Keratinocyte (primary cell): ENCODE data around the gene TAF4B. TPM values are rescaled to one million over a fixed set of nuclear protein-coding genes. Genes with fewer than 3 reads are reported as not detected.

ENCODE experiments used
- DNase-seq: peaks from one replicate; pipeline ENCODE4 v3.0.0-alpha.2; 2011; ENCODE audit warnings: low read depth, missing footprints, low spot score
- FAIRE-seq: peaks from 2 replicates; lab custom pipeline; 2011; peaks lifted over from hg19 to GRCh38; lab: Jason Lieb, UNC
- H2AFZ ChIP-seq: 2 replicates; pipeline ENCODE4 v1.6.0; 2012; ENCODE audit warnings: low read length, control low read depth, inconsistent platforms; ENCODE audit not compliant: control insufficient read depth
- H3K27ac ChIP-seq: 2 replicates; pipeline ENCODE4 v1.5.1; 2011; ENCODE audit warnings: low read length; ENCODE audit not compliant: control insufficient read depth, insufficient read depth
- H3K27me3 ChIP-seq: 3 replicates; pipeline ENCODE4 v1.6.0; 2011; ENCODE audit warnings: low read length; ENCODE audit not compliant: control insufficient read depth, insufficient read depth; ENCODE audit errors: extremely low read depth
- H3K36me3 ChIP-seq, 2 experiments: 2 replicates in 1 of 2; 3 replicates in 1 of 2; pipeline ENCODE4 v1.5.1; 2011; ENCODE audit warnings: low read length in 2 of 2, mild to moderate bottlenecking in 1 of 2; ENCODE audit not compliant: control insufficient read depth in 2 of 2, insufficient read depth in 2 of 2; ENCODE audit errors: extremely low read depth in 1 of 2
- H3K4me1 ChIP-seq: 3 replicates; pipeline ENCODE4 v1.5.1; 2011; ENCODE audit warnings: low read length; ENCODE audit not compliant: control insufficient read depth, insufficient read depth; ENCODE audit errors: extremely low read depth
- H3K4me2 ChIP-seq: 3 replicates; pipeline ENCODE4 v1.6.0; 2011; ENCODE audit warnings: low read depth, low read length; ENCODE audit not compliant: control insufficient read depth, insufficient read depth; ENCODE audit errors: extremely low read depth
- H3K4me3 ChIP-seq, 3 experiments: fragments of 200-600 bp in 1 of 3; sonication (generic) in 1 of 3; 2 replicates in 2 of 3; 3 replicates in 1 of 3; pipeline ENCODE4 v1.5.1; 2011 to 2016; ENCODE audit warnings: low read length in 3 of 3, mild to moderate bottlenecking in 3 of 3, control low read depth in 2 of 3, inconsistent platforms in 1 of 3, low read depth in 1 of 3, mixed read lengths in 1 of 3, mixed run types in 1 of 3, moderate library complexity in 1 of 3; ENCODE audit not compliant: control insufficient read depth in 2 of 3, insufficient read depth in 2 of 3; ENCODE audit errors: extremely low read depth in 1 of 3
- H3K79me2 ChIP-seq: 2 replicates; pipeline ENCODE4 v1.6.0; 2012; ENCODE audit warnings: low read length; ENCODE audit not compliant: control insufficient read depth, insufficient read depth
- H3K9ac ChIP-seq: 3 replicates; pipeline ENCODE4 v1.6.0; 2011; ENCODE audit warnings: low read length; ENCODE audit not compliant: control insufficient read depth, insufficient read depth; ENCODE audit errors: extremely low read depth
- H3K9me1 ChIP-seq: 3 replicates; pipeline ENCODE4 v1.6.0; 2011; ENCODE audit warnings: low read length; ENCODE audit not compliant: control insufficient read depth, insufficient read depth; ENCODE audit errors: extremely low read depth
- H3K9me3 ChIP-seq: 2 replicates; pipeline ENCODE4 v1.5.1; 2012; ENCODE audit warnings: low read depth, low read length; ENCODE audit not compliant: control insufficient read depth
- H4K20me1 ChIP-seq: 3 replicates; pipeline ENCODE4 v1.6.0; 2011; ENCODE audit warnings: low read length; ENCODE audit not compliant: control insufficient read depth, insufficient read depth; ENCODE audit errors: extremely low read depth
- EZH2 ChIP-seq: IDR thresholded peaks from one replicate; pipeline ENCODE4 v1.6.1; 2012; ENCODE audit warnings: inconsistent platforms, mild to moderate bottlenecking, low read length, moderate library complexity
- dilution Hi-C: fragments of 300-500 bp; cut with MboI; formaldehyde crosslinking; loops from one replicate; pipeline ENCODE4 v1.7.0; 2020; ENCODE audit warnings: low sequenced_read_pairs; ENCODE audit not compliant: extremely low pct_ligation_motif_present
- polyA plus RNA-seq, 5 experiments: library from polyadenylated mRNA; depleted of rRNA in 3 of 5; stranded (reverse) in 3 of 5; stranded (forward) in 1 of 5; unstranded in 1 of 5; fragments of >200 nt; gene quantifications; 1 replicate in 1 of 5; 2 replicates in 3 of 5; 3 replicates in 1 of 5; pipeline versions ENCODE4 v1.2.1 to v1.2.3, GENCODE V29; 2011 to 2012; ENCODE audit warnings: missing spikeins in 2 of 5, low read depth in 1 of 5, low replicate concordance in 1 of 5
- TF ChIP-seq, protein P1 (sequence below), 3 experiments: IDR thresholded peaks in 1 of 3; conservative IDR thresholded peaks in 1 of 3; optimal IDR thresholded peaks in 1 of 3; 2 replicates in 2 of 3; 3 replicates in 1 of 3; pipeline versions ENCODE3 to v1.5.1; 2011; ENCODE audit warnings: low read length in 3 of 3, mild to moderate bottlenecking in 3 of 3, moderate library complexity in 2 of 3, control low read depth in 1 of 3, inconsistent platforms in 1 of 3; ENCODE audit not compliant: insufficient read depth in 2 of 3; ENCODE audit errors: extremely low read depth in 1 of 3

TAF4B gene
- polyA plus RNA-seq, 1 donor (not counting 4 experiments of a cell fraction or from before 2014, with no cell fraction given): 5.9 TPM

DNA sequence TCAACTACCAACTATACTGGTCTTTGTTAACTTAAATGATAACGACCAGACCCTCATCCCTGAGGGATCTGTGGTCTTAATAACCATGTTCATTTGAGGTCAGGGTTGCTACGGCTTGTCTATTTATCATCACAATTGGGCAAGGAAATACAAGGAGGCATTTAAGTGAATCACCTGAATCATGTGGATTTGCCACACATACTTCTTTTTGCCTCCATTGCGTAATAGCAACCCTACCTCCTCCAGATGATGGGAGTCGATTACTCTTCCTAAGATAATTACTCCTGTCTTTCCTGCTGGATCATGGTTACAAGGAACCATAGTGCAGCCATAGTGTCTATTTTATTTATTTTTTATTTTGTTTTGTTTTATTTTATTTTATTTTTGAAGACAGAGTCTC is 42.2 kb downstream of the TAF4B start:
- H3K4me2 ChIP-seq: no peak overlapping the region
- H3K79me2 ChIP-seq: no peaks in the 10 kb centered on the region
- dilution Hi-C loops: no loop called here
- no peaks in the 10 kb centered on the region for H3K36me3 ChIP-seq
- H3K9me1 ChIP-seq: no peaks in the 10 kb centered on the region
- no peak overlapping the region for H3K9ac ChIP-seq
- H4K20me1 ChIP-seq: no peaks in the 10 kb centered on the region
- no peaks in the 10 kb centered on the region for H3K9me3 ChIP-seq
- DNase-seq (peak; percentile 26), FAIRE-seq (no peak)
- no peak overlapping the region for H3K27ac ChIP-seq
- H3K4me1 ChIP-seq: peaks cover 2% of the 10 kb centered on the region
- no peak overlapping the region for H3K4me3 ChIP-seq
- no peak overlapping the region for H2AFZ ChIP-seq
- TF ChIP-seq, protein P1, sequence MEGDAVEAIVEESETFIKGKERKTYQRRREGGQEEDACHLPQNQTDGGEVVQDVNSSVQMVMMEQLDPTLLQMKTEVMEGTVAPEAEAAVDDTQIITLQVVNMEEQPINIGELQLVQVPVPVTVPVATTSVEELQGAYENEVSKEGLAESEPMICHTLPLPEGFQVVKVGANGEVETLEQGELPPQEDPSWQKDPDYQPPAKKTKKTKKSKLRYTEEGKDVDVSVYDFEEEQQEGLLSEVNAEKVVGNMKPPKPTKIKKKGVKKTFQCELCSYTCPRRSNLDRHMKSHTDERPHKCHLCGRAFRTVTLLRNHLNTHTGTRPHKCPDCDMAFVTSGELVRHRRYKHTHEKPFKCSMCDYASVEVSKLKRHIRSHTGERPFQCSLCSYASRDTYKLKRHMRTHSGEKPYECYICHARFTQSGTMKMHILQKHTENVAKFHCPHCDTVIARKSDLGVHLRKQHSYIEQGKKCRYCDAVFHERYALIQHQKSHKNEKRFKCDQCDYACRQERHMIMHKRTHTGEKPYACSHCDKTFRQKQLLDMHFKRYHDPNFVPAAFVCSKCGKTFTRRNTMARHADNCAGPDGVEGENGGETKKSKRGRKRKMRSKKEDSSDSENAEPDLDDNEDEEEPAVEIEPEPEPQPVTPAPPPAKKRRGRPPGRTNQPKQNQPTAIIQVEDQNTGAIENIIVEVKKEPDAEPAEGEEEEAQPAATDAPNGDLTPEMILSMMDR (optimal IDR thresholded peaks at IDR 0.05 in 1 of 3, IDR thresholded peaks at IDR 0.05 in 1 of 3, conservative IDR thresholded peaks at IDR 0.05 in 1 of 3; ENCODE audit: extremely low read depth in 1 of 3, insufficient read depth in 2 of 3, low read length in 3 of 3): no peak
- TF ChIP-seq EZH2: no peak
- no peaks in the 10 kb centered on the region for H3K27me3 ChIP-seq

DNA sequence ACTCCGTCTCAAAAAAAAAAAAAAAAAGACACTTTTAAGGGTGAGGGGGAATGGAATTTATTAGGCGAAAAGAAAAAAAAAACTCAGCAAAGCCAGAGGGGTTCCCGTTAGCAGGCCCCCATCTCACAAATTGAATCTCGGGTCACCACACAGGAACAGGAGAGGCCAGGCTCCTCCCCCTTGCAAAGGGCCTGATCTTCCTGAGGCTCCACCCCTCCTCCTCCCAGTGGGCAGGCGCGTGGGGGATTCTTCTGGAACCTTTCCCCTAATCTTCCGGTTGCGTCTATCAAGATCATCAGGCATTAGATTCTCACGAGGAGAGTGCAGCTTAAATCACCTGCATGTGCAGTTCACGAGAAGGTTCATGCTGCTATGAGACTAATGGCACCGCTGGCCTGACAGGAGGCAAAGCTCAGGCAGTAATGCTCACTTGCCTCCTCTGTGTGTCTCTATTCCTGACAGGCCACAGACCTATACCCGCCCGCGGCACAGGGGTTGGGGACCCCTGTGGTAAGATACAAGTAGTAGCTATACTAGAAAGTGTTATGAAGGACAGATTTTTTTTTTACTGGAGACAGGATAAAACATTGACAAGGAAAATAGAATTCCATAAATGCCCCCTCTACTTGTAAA is 45.8 kb downstream of the TAF4B start:
- H3K9me1 ChIP-seq: no peaks in the 10 kb centered on the region
- H2AFZ ChIP-seq: no peak overlapping the region
- H3K4me2 ChIP-seq: no peak overlapping the region
- H3K27me3 ChIP-seq: no peaks in the 10 kb centered on the region
- DNase-seq (no peak), FAIRE-seq (no peak)
- H4K20me1 ChIP-seq: no peaks in the 10 kb centered on the region
- H3K27ac ChIP-seq: no peak overlapping the region
- no peaks in the 10 kb centered on the region for H3K36me3 ChIP-seq
- no peak overlapping the region for H3K9ac ChIP-seq
- H3K4me1 ChIP-seq: peaks cover 2% of the 10 kb centered on the region
- H3K9me3 ChIP-seq: no peaks in the 10 kb centered on the region
- dilution Hi-C loops: no loop called here
- no peaks in the 10 kb centered on the region for H3K79me2 ChIP-seq
- no peak overlapping the region for H3K4me3 ChIP-seq
- no peak for TF ChIP-seq EZH2
- TF ChIP-seq, protein P1 (optimal IDR thresholded peaks at IDR 0.05 in 1 of 3, IDR thresholded peaks at IDR 0.05 in 1 of 3, conservative IDR thresholded peaks at IDR 0.05 in 1 of 3; ENCODE audit: extremely low read depth in 1 of 3, insufficient read depth in 2 of 3, low read length in 3 of 3): no peak
